ENCODE measurements around the gene PTPRN2.
"Not testable (repeated sequence)": the region's sequence is repeated elsewhere in the genome, so short reads cannot be mapped to it uniquely, and the experiment has no call there.

The PTPRN2 gene

GRCh38 chr7:158516524-158516923 lies 71.1 kb downstream of the PTPRN2 start:
- DNase-seq (ENCODE audit: low read depth): no peak

DNA sequence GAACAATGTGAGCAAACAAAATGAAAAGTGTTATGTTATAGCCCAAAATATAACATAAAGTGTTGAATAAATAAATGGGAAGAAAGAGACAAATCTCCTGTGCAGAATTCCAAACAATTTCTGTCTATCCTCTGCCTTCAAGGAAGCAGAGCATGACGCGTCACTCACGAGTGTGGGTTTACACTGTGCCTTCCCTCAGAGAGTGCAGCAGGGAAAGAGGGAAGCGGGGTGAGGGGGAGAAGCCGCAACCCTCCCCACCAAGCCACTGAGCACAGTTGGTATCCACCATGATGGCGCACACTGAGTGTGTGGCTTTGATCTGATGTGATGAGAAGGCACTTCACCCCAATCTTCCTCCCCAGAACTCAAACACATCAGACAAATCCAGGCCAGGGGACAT lies 74.8 kb downstream of the PTPRN2 start:
- no peak for DNase-seq (ENCODE audit: low read depth)

GRCh38 chr7:158512042-158512441 lies 75.6 kb downstream of the PTPRN2 start:
- DNase-seq (ENCODE audit: low read depth): no peak

DNA sequence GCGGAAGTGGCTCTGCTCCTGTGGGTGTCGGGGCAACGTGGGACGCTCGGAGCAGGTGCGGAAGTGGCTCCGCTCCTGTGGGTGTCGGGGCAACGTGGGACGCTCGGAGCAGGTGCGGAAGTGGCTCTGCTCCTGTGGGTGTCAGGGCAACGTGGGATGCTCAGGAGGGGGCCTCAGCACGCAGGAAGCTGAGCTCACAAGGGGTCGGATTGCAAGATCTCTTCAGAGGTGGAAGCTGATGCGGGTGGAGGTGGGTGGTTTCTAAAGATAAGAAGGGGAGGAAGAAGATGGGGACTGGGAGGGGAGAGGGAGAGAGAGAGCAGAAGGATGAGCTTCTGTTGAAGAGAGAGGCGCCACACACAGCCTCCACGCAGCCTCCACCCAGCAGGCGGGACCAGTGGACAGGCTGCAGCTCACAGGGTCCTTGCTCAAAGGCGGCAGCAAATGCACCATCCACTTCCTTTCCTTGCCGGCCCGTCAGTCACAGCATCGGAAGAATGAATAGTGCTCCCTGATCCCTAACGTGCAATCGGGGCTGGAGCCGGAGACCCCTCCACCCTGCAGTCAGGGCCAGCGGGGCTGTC lies 78.7 kb downstream of the PTPRN2 start:
- no peak for DNase-seq (ENCODE audit: low read depth)

DNA sequence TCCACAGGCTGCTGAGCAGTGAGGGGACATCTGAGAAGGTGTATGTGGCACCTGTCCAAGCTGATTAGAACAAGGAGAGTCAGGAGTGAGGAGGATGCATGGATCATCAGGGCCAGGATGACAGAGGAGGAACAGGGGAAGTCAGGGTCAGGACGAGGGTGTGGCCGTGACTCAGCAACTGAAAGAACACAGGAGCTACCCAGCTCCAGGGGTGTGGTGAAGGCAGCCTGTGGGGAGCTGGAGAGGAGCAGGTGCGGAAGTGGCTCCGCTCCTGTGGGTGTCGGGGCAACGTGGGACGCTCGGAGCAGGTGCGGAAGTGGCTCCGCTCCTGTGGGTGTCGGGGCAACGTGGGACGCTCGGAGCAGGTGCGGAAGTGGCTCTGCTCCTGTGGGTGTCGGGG lies 79.3 kb downstream of the PTPRN2 start:
- DNase-seq (ENCODE audit: low read depth): not testable (repeated sequence)

GRCh38 chr7:158507917-158508316 lies 79.7 kb downstream of the PTPRN2 start:
- DNase-seq (ENCODE audit: low read depth): no peak

- not testable (repeated sequence) for DNase-seq (ENCODE audit: low read depth)
These were observed 80.4 kb downstream of the PTPRN2 start for GRCh38 chr7:158507175-158507574.

DNA sequence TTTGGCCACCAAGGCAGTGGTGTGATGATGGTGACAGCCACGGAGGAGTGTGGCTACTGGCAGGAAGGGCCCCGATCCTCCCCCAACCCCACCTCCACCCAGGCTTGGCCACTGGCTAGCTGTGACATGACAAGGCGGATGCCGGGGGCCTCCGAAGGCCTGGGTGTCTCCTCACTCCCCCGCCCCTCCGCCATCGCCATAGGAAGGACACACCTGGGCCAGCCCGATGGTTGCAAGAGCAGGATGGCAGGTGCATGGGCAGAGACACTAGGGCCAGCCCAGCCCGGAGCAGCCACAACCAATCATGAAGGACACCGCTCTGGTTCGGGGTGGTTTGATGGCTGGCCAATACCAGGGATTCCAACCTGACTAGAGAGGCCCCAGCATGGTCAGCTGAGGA lies 81.0 kb downstream of the PTPRN2 start:
- DNase-seq (ENCODE audit: low read depth): no peak

DNA sequence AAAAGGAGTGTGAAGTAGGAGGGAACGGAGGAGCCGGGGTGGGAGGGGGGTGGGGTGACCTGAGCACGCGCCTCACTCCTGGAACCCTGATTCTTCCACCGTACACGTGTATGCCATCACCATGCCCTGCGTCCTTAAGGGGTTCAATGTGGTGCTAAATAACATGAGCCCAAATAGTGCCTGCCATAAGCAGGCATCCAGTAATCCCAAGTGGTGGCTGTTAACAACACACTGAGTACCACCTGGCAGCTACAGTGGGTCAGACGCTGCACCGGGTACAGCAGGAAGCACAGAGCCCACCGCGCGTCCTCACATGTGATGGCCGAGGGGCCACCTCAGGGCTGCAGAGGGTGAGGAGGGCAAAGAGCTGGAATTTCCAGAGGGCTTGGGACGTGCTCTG lies 81.9 kb downstream of the PTPRN2 start:
- no peak for DNase-seq (ENCODE audit: low read depth)

- no peak for DNase-seq (ENCODE audit: low read depth)
These were observed 85.4 kb downstream of the PTPRN2 start for GRCh38 chr7:158502068-158502750.

- no peak for DNase-seq (ENCODE audit: low read depth)
These were observed 86.1 kb downstream of the PTPRN2 start for GRCh38 chr7:158501393-158502067.

DNA sequence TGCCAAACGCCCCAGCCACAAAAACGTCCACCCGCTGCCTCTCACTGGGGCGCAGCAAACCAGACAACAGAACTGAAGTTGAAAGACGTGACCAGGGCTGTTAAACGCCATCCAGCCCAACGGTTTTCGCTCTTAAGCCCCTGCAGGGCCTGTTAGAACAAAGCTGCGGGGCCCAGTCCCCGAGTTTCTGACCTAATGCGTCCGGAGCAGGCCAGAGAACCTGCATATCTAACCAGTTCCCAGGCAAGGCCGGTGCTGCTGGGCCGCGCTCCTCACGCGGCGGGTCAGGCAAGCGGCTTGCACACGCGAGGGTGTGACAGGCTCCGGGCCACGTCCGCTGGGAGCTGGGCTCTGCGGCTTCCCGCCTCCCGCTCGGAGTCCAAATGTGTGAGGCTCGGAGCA lies 87.0 kb downstream of the PTPRN2 start:
- DNase-seq (ENCODE audit: low read depth): no peak

- no peak for DNase-seq (ENCODE audit: low read depth)
These were observed 88.6 kb downstream of the PTPRN2 start for GRCh38 chr7:158499082-158499455.

- no peak for DNase-seq (ENCODE audit: low read depth)
These were observed 89.1 kb downstream of the PTPRN2 start for GRCh38 chr7:158498443-158499081.

DNA sequence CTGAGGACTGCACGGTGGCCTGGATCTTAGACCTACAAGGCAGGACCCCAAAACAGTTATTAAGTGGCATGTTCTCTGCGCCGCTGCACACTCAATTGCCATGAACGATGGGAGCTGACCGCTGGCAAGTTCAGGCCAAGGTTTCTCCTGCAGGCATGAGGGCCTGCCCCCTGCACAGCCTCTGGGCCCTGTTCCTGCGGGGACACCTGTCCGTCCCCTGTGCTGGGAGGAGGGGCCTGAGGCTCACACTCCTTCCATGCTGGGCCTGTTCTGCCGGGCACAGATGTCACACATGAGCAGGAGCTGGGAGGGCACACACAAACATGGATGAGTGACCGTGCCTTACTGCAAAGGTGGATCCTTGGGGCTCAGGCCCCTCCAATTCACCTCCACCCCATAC lies 90.0 kb downstream of the PTPRN2 start:
- no peak for DNase-seq (ENCODE audit: low read depth)

- DNase-seq (ENCODE audit: low read depth): peak; percentile 10
These were observed 91.8 kb downstream of the PTPRN2 start for GRCh38 chr7:158495786-158496185.

DNA sequence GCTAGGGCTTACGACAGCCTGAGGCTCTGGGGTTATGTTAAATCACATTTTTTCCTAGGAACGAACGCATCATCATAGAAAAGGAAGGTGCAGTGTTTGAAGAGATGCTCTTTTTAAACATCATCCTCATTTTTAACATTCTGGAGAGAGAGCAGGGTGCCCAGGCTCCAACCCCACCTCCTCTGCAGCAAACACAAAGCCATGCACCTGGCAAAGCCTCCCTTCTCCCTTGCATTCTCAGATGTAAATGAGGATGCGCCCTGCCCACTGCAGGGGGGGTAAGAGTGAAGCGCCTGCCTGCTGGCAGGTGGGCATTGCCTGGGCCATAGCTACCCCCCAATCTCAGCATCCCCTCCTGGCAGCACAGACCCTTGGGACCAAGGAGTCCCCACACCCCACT lies 92.4 kb downstream of the PTPRN2 start:
- DNase-seq (ENCODE audit: low read depth): no peak

- no peak for DNase-seq (ENCODE audit: low read depth)
These were observed 93.0 kb downstream of the PTPRN2 start for GRCh38 chr7:158494643-158495042.

- peak; percentile 2 for DNase-seq (ENCODE audit: low read depth)
These were observed 93.4 kb downstream of the PTPRN2 start for GRCh38 chr7:158494162-158494586.

DNA sequence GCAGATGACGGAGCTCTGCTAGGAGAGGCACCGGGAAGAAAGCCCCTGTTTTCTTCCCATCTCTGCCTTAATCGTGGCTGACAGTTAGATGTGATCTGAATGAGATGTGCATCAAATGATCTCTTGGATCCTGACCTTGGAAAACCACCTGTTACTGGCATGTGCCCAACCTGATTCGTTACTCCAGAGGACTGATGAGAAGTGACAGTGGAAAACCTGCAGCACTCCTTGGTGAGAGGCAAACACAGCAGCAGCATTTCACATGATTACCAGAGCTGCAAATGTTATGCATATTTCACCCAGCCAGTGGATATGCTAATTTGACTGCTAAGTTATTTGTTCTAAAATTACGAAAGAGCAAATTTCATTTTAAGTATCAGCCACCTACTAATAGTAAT lies 95.3 kb downstream of the PTPRN2 start:
- DNase-seq (ENCODE audit: low read depth): no peak

GRCh38 chr7:158491094-158491493 lies 96.5 kb downstream of the PTPRN2 start:
- no peak for DNase-seq (ENCODE audit: low read depth)

DNA sequence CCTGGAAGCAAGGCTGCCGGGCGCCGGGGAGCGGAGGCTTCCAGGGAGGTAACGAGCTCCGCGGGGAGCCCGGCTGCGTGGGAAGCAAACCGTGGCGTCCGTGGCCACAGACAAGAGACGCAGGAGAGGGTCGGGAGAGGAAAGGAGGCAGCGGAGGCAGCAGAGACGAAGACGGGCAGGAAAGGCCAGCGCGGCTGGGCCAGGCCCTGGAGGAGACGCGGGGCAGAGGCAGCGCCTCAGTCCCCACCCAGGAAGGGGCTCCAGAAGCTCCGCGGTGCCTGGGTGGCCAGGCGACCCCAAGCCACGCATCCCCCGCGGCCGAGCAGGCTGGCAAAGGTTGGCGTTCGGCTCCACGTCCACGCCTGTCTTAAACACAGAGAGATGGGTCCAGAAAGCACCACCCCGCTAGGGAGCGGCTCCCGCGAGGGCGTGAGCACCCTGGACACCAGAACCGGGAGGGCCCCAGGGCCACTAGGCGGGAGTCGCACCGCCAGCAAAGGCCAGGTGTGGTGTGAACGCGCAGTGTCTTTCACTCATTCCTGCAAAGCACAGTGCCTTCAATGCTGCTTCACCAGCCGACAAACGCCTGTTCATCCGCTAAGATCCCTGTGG lies 97.3 kb downstream of the PTPRN2 start:
- no peak for DNase-seq (ENCODE audit: low read depth)
